ENCODE measurements around the gene TRAF3. TPM values are rescaled to one million over a fixed set of nuclear protein-coding genes. Genes with fewer than 3 reads are reported as not detected.

TRAF3 gene
- total and polyA plus RNA-seq, 10 donors: 11.1 to 61.5 (median 39.1) TPM

- H3K4me1 ChIP-seq: peaks cover 11 to 52% (median 41%) of the 10 kb centered on the region in 6 donors
- no peak overlapping the region for H3K4me3 ChIP-seq
- H3K36me3 ChIP-seq: peaks cover 0 to 21% (median 9%) of the 10 kb centered on the region in 6 donors
- TF ChIP-seq POLR2AphosphoS5 (IDR thresholded peaks at IDR 0.05): peak in 1 of 3 donors; percentile 28
- no peak for TF ChIP-seq POLR2A (IDR thresholded peaks at IDR 0.05)
- TF ChIP-seq CTCF (IDR thresholded peaks at IDR 0.05 in 8 of 11, conservative IDR thresholded peaks at IDR 0.05 in 3 of 11): no peak
- H3K9me3 ChIP-seq: no peaks in the 10 kb centered on the region
- DNase-seq: no peak
- H3K27me3 ChIP-seq (replicated peaks in 1 of 7): no peaks in the 10 kb centered on the region
- intact Hi-C loops (cut with DNase I; ENCODE audit: low total_unique reads): loop anchor here (5.0 kb wide), 1 partner anchor 224 kb away; no protein-coding TSS in a partner anchor
- H3K27ac ChIP-seq: peak overlapping the region in 5 of 8 donors; percentile 9 to 80 (median 67)
- 74 to 80% (median 80%) methylated on average over 13 to 18 of the region's 18 CpGs for WGBS, 5 donors
Observed at GRCh38 chr14:102916347-102917055, 139.3 kb downstream of the TRAF3 start.

- intact Hi-C loops (cut with DNase I; ENCODE audit: low total_unique reads): loop anchor here (5.0 kb wide), 1 partner anchor 225 kb away; no protein-coding TSS in a partner anchor
- WGBS, 5 donors: 74 to 94% (median 80%) methylated on average over 2 to 6 of the region's 6 CpGs
Observed at GRCh38 chr14:102917056-102917385, 139.8 kb downstream of the TRAF3 start.

GRCh38 chr14:102917469-102918211 is 140.4 kb downstream of the TRAF3 start:
- Histone ChIP-seq H3K4me1 (peaks cover 11 to 55% (median 43%) of the 10 kb centered on the region in 6 donors), H3K36me3 (peaks cover 0 to 10% (median 0%) of the 10 kb centered on the region in 6 donors), H3K27ac (peak overlapping the region in 6 of 8 donors; percentile 38 to 80 (median 61)), H3K4me3 (no peak overlapping the region), H3K9me3 (no peaks in the 10 kb centered on the region), H3K27me3 (replicated peaks in 1 of 7) (peaks cover 0 to 11% (median 3%) of the 10 kb centered on the region in 7 donors)
- WGBS, 5 donors: 30 to 43% (median 40%) methylated on average over 12 of the region's 12 CpGs
- DNase-seq: peak; percentile 89
- TF ChIP-seq CTCF (IDR thresholded peaks at IDR 0.05 in 8 of 11, conservative IDR thresholded peaks at IDR 0.05 in 3 of 11) (peak; percentile 28 to 76 (median 64)), POLR2A (IDR thresholded peaks at IDR 0.05) (no peak), POLR2AphosphoS5 (IDR thresholded peaks at IDR 0.05) (peak; percentile 7 to 61 (median 41))
- intact Hi-C loops (cut with DNase I; ENCODE audit: low total_unique reads): loop anchor here (5.0 kb wide), 1 partner anchor 225 kb away; no protein-coding TSS in a partner anchor

More at GRCh38 chr14:102917056-102917385, 139.8 kb downstream of the TRAF3 start:
- no peak for TF ChIP-seq POLR2A (IDR thresholded peaks at IDR 0.05)
- TF ChIP-seq CTCF (IDR thresholded peaks at IDR 0.05 in 8 of 11, conservative IDR thresholded peaks at IDR 0.05 in 3 of 11): no peak
- peak; percentile 45 to 70 (median 59) for TF ChIP-seq POLR2AphosphoS5 (IDR thresholded peaks at IDR 0.05)
- Histone ChIP-seq H3K4me1 (peaks cover 11 to 52% (median 41%) of the 10 kb centered on the region in 6 donors), H3K4me3 (no peak overlapping the region), H3K36me3 (peaks cover 0 to 16% (median 4%) of the 10 kb centered on the region in 6 donors), H3K27ac (peak overlapping the region in 6 of 8 donors; percentile 38 to 80 (median 61)), H3K9me3 (no peaks in the 10 kb centered on the region), H3K27me3 (replicated peaks in 1 of 7) (peaks cover 0 to 5% (median 0%) of the 10 kb centered on the region in 7 donors)
- DNase-seq: peak; percentile 86

All from spleen (tissue), 11 donors.